PC-9 (cell line): ENCODE measurements around the gene CCDC85B. TPM values are rescaled to one million over a fixed set of nuclear protein-coding genes. Genes with fewer than 3 reads are reported as not detected.

ENCODE experiments used
- BruUV-seq: library from RNA; stranded (reverse); fragments of 400-500 nt; replicated peaks from 2 replicates; lab custom pipeline; 2021; lab: Mats Ljungman, UMichigan
- CTCF ChIA-PET: fragments of 300-600 bp; sonication (Branson Sonifier 250); formaldehyde crosslinking; loops from one replicate; lab custom pipeline; 2022; ENCODE audit warnings: antibody characterized with exemption; lab: Charles Lee
- POLR2A ChIA-PET: fragments of 300-600 bp; sonication (Branson Sonifier 250); formaldehyde crosslinking; loops from one replicate; lab custom pipeline; 2022; ENCODE audit warnings: antibody characterized with exemption; ENCODE audit not compliant: unreplicated experiment; lab: Charles Lee
- DNase-seq, 2 experiments: peaks; one replicate each; pipeline versions ENCODE4 v3.0.0 to v3.0.0-alpha.2; 2015 to 2022; ENCODE audit warnings: mixed read lengths in 1 of 2
- H2AFZ ChIP-seq: fragments of 200-600 bp; sonication (generic); 2 replicates; pipeline ENCODE4 v1.8.1; 2017; ENCODE audit warnings: antibody characterized with exemption
- H3F3A ChIP-seq: fragments of 200-600 bp; sonication (generic); 2 replicates; pipeline ENCODE4 v1.8.1; 2017; ENCODE audit warnings: antibody characterized with exemption, mild to moderate bottlenecking, low read depth; ENCODE audit not compliant: insufficient read depth
- H3K27ac ChIP-seq: fragments of 200-600 bp; sonication (generic); 2 replicates; pipeline ENCODE4 v1.6.1; 2016; ENCODE audit warnings: mixed run types
- H3K27me3 ChIP-seq: fragments of 200-600 bp; sonication (generic); 2 replicates; pipeline ENCODE4 v1.6.1; 2016; ENCODE audit warnings: low read depth, mixed run types; ENCODE audit not compliant: insufficient read depth
- H3K36me3 ChIP-seq: fragments of 200-600 bp; sonication (generic); 2 replicates; pipeline ENCODE4 v1.6.1; 2016; ENCODE audit warnings: low read depth, mixed run types
- H3K4me1 ChIP-seq: fragments of 200-600 bp; sonication (generic); replicated peaks from 2 replicates; pipeline ENCODE4 v1.6.1; 2016; ENCODE audit warnings: mixed run types; ENCODE audit not compliant: insufficient read depth
- H3K4me2 ChIP-seq: fragments of 200-600 bp; sonication (generic); 2 replicates; pipeline ENCODE4 v1.6.1; 2017; ENCODE audit warnings: mixed run types
- H3K4me3 ChIP-seq: fragments of 200-600 bp; sonication (generic); 2 replicates; pipeline ENCODE4 v1.6.1; 2016; ENCODE audit warnings: mixed run types
- H3K79me2 ChIP-seq: fragments of 200-600 bp; sonication (generic); 2 replicates; pipeline ENCODE4 v1.6.1; 2017; ENCODE audit warnings: low read depth, mixed run types
- H3K9me2 ChIP-seq: fragments of 200-600 bp; sonication (generic); 2 replicates; pipeline ENCODE4 v1.8.1; 2017; ENCODE audit warnings: mild to moderate bottlenecking; ENCODE audit not compliant: insufficient read depth
- H3K9me3 ChIP-seq: fragments of 200-600 bp; sonication (generic); 2 replicates; pipeline ENCODE4 v1.8.1; 2016; ENCODE audit warnings: low read depth; ENCODE audit not compliant: insufficient read depth
- H4K20me1 ChIP-seq: fragments of 200-600 bp; sonication (generic); 2 replicates; pipeline ENCODE4 v1.8.1; 2017; ENCODE audit not compliant: insufficient read depth
- CTCF ChIP-seq: fragments of 200-600 bp; sonication (generic); conservative IDR thresholded peaks from 2 replicates; pipeline ENCODE4 v1.6.1; 2017; ENCODE audit warnings: mixed run types, antibody characterized with exemption, mild to moderate bottlenecking, moderate library complexity
- EZH2 ChIP-seq: fragments of 200-600 bp; sonication (generic); IDR thresholded peaks from 2 replicates; pipeline ENCODE4 v1.8.0; 2017; ENCODE audit warnings: antibody characterized with exemption, low read depth
- intact Hi-C: fragments of 100-400 bp; cut with micrococcal nuclease; formaldehyde crosslinking; loops from one replicate; pipeline ENCODE4 v1.10.0; 2022; ENCODE audit not compliant: unreplicated experiment
- total RNA-seq: library from RNA; stranded (reverse); gene quantifications from 2 replicates; pipeline ENCODE4 v1.2.3, GENCODE V29; 2021

The CCDC85B gene
- total RNA-seq, 1 experiment from 2014 or later: 45.0 TPM

GRCh38 chr11:65885808-65886536, 4.5 kb upstream of the CCDC85B start:
- Histone ChIP-seq H2AFZ (no peak overlapping the region), H3K36me3 (peaks cover 18% of the 10 kb centered on the region; the same call in 1 of the 2 replicates), H3K79me2 (peaks cover 20% of the 10 kb centered on the region), H4K20me1 (no peaks in the 10 kb centered on the region), H3K4me1 (peaks cover 28% of the 10 kb centered on the region), H3K4me3 (no peak overlapping the region), H3K9me3 (no peaks in the 10 kb centered on the region), H3F3A (peaks cover 46% of the 10 kb centered on the region; the same call in 1 of the 2 replicates), H3K9me2 (no peaks in the 10 kb centered on the region), H3K27ac (no peak overlapping the region), H3K4me2 (0 out of 2 replicates have a peak overlapping the region, but pooled peaks have one; percentile 98), H3K27me3 (no peaks in the 10 kb centered on the region)
- TF ChIP-seq CTCF: no peak
- TF ChIP-seq EZH2: no peak
- no peak for DNase-seq
- ChIA-PET POLR2A (no interaction called here), CTCF (interaction anchor here (0.7 to 1.8 kb wide), 6 partner anchors 12 to 160 kb away, joined by 4 to 11 read pairs (median 8); no protein-coding TSS in a partner anchor)
- BruUV-seq: no TSS peak
- intact Hi-C loops: loop anchor here (5.0 to 10.0 kb wide), 2 partner anchors 179 to 249 kb away; partner anchors contain the start of gene SIPA1

DNA sequence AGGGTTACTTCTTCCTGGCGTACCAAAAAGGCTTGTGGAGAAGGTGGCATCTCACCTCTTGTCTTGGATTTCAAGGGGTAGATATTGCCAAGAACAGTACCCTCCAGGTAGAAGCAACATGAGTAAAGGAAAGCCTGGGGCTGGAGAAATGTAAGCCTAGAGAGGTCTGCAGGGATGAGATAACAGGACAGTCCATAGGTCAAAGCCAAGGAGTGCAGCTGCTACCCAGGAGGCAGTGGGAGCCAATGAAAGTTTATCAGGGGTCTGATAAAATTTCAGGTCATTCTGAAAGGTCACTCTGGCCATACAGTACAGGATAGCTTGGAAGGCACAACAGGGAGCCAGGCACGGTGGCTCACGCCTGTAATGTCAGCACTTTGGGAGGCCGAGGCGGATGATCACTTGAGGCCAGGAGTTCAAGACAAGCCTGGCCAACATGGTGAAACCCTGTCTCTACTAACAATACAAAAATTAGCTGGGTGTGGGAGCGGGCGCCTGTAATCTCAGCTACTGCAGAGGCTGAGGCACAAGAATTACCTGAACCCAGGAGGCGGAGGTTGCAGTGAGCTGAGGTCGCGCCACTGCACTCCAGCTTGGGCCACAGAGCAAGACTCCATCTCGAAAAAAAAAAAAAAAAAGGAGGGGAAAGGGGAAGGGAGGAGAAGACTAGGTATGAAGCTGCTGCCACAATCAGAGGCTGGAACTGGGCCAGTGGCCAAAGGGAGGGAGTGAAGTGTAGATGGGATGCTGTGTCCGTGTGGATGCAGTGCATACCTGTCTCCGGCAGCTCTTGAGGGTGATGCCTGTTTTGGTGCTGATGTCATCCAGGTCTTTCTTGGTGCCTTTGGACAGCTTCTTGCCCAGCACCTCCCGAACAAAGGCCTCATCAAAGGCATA, 3.4 kb upstream of the CCDC85B start:
- ChIA-PET POLR2A (interaction anchor here (0.6 kb wide), 3 partner anchors 9 to 149 kb away, joined by 3 to 4 read pairs (median 4); no protein-coding TSS in a partner anchor), CTCF (interaction anchor here (0.6 to 3.2 kb wide), 6 partner anchors 8 to 176 kb away, joined by 3 to 24 read pairs (median 8); partner anchors contain the start of gene MUS81)
- no peaks in the 10 kb centered on the region for H3K9me3 ChIP-seq
- H3K9me2 ChIP-seq: no peaks in the 10 kb centered on the region
- 0 out of 2 replicates have a peak, but pooled peaks cover 3% of the 10 kb centered on the region for H4K20me1 ChIP-seq
- peaks cover 31% of the 10 kb centered on the region for H3K79me2 ChIP-seq
- H3K27ac ChIP-seq: no peak overlapping the region
- intact Hi-C loops: loop anchor here (5.0 to 10.0 kb wide), 2 partner anchors 178 to 250 kb away; partner anchors contain the start of gene SIPA1
- no peak for DNase-seq
- TF ChIP-seq EZH2 (no peak), CTCF (no peak)
- H2AFZ ChIP-seq: peak overlapping the region; percentile 94; the same call in 1 of the 2 replicates
- no TSS peak for BruUV-seq
- peaks cover 28% of the 10 kb centered on the region for H3K4me1 ChIP-seq
- H3F3A ChIP-seq: peaks cover 57% of the 10 kb centered on the region
- H3K27me3 ChIP-seq: no peaks in the 10 kb centered on the region
- peak overlapping the region; percentile 98 for H3K4me2 ChIP-seq
- peaks cover 18% of the 10 kb centered on the region; the same call in 1 of the 2 replicates for H3K36me3 ChIP-seq
- peak overlapping the region; percentile 80 for H3K4me3 ChIP-seq
